ENCODE data around the gene CRACDL. TPM values are rescaled to one million over a fixed set of nuclear protein-coding genes. Genes with fewer than 3 reads are reported as not detected.

Gene CRACDL
- total RNA-seq, 1 donor from 2014 or later = 0.55 TPM

DNA sequence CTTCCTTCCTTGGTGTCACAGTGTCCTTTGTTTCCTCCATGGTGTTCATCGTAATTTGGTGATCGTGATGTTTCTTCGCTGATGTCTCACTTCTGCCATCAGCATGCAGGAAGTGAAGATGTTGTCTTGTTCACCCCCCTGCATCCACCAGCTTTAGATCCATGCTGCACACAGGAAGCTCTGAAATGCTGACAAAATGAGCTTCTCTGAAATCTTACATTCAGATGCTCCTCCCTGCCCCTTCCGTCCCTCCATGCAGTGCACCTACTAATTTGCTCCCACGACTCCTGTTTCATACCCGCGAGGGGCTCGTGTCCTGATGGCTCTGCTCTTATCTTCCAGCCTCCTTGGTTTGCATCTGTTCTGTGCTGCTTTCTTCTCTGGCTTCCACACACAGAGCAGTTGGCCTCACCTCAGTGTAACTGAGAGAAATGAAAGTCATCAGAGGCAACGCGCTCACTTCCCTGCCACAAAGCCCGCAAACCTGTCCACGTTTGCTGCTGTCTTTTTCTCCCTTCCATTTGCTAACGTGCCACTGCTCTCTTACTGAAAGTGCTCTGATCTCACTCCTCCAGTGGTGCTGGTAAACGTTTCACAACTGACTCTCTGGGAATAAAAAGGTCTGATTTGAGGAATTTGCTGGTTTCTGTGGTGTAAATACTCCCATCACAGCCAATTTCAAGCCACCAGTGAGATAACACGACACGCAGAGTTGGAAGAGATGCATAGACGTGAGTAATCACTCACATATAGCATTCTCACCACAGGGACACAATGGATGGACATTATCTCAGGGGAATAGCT lies 164.1 kb downstream of the CRACDL start:
- DNase-seq (ENCODE audit: low spot score) = peak; percentile 69
- no peaks in the 10 kb centered on the region for H3K9me3 Mint-ChIP-seq
- H3K36me3 Mint-ChIP-seq (ENCODE audit: low read depth) = no peaks in the 10 kb centered on the region
- peak overlapping the region; percentile 97 for H3K27ac Mint-ChIP-seq
- H3K27me3 Mint-ChIP-seq (ENCODE audit: low read depth) = no peaks in the 10 kb centered on the region
- intact Hi-C loops (cut with micrococcal nuclease) = loop anchor here (1.0 to 5.0 kb wide), 5 partner anchors 13 to 113 kb away; no protein-coding TSS in a partner anchor
- peaks cover 63% of the 10 kb centered on the region for H3K4me1 Mint-ChIP-seq (ENCODE audit: low read depth)
- peak overlapping the region; percentile 91 for H3K4me3 Mint-ChIP-seq (ENCODE audit: low read depth)

DNA sequence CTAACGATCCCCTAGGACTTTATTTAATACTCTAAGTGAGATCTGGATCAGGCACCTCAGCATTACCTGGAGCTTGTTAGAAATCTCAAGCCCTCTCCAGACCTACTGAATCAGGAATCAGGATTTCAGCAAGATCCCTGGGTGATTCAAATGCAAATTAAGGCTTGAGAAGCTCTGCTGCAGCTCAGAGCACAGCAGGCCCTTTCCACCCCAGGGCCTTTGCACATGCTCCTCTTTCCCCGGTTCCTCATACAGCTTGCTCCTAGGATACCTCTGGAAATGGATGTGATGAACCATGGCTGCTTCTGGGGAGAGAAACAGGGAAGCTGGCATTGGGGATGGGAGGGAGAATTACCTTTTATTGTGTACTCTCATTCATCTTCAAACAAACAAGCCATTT lies 164.8 kb downstream of the CRACDL start:
- Mint-ChIP-seq H3K4me3 (ENCODE audit: low read depth) (peak overlapping the region; percentile 91), H3K4me1 (ENCODE audit: low read depth) (peaks cover 69% of the 10 kb centered on the region), H3K9me3 (no peaks in the 10 kb centered on the region), H3K27ac (peak overlapping the region; percentile 97), H3K36me3 (ENCODE audit: low read depth) (no peaks in the 10 kb centered on the region), H3K27me3 (ENCODE audit: low read depth) (no peaks in the 10 kb centered on the region)
- no peak for DNase-seq (ENCODE audit: low spot score)
- intact Hi-C loops (cut with micrococcal nuclease) = loop anchor here (2.0 to 5.0 kb wide), 3 partner anchors 51 to 112 kb away; no protein-coding TSS in a partner anchor

DNA sequence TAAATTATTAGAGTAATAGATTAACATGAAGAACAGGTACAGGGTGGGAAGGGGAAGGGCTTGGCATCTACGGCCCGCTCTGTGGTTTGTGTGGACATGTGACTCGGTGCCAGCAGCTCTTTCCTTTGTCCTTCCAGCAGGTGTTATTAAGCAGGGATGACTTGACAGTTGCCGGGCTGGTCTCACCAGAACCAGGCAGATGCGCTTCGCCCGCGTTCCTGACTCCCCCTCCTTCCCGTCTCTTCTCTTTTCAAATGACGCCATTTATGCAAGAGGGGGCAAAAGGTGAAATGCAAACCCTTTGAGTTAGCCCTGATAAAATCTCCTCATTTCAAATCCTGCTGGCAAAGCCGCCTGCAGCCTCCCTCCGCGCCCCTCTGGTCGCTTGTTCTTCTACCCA lies 166.2 kb downstream of the CRACDL start:
- peaks cover 76% of the 10 kb centered on the region for H3K4me1 Mint-ChIP-seq (ENCODE audit: low read depth)
- H3K27me3 Mint-ChIP-seq (ENCODE audit: low read depth) = no peaks in the 10 kb centered on the region
- intact Hi-C loops (cut with micrococcal nuclease) = loop anchor here (2.0 to 10.0 kb wide), 6 partner anchors 53 to 385 kb away; partner anchors contain the start of genes LIPT1 and TSGA10
- H3K4me3 Mint-ChIP-seq (ENCODE audit: low read depth) = peak overlapping the region; percentile 91
- H3K27ac Mint-ChIP-seq = peak overlapping the region; percentile 80
- no peak for DNase-seq (ENCODE audit: low spot score)
- H3K9me3 Mint-ChIP-seq = no peaks in the 10 kb centered on the region
- no peaks in the 10 kb centered on the region for H3K36me3 Mint-ChIP-seq (ENCODE audit: low read depth)

DNA sequence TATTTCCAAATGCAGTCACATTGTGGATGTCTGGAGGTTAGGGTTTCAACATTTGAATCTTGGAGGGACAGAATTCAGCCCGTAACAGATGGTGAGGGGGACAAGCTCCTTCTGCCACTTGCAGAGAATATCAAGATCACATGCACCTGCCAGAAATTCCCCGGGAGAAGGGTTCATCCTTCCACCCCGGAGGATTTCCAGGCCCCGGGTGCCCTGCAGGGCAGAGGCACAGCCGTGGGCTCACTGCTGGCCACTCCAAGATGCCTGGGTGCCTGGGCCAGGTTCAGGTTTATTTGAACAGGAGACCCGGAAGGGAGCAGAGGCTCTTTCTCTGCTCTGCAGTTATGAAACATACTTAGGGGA lies 166.9 kb downstream of the CRACDL start:
- Mint-ChIP-seq H3K4me1 (ENCODE audit: low read depth) (peaks cover 75% of the 10 kb centered on the region), H3K9me3 (no peaks in the 10 kb centered on the region), H3K27ac (peak overlapping the region; percentile 67), H3K4me3 (ENCODE audit: low read depth) (peak overlapping the region; percentile 33), H3K27me3 (ENCODE audit: low read depth) (no peaks in the 10 kb centered on the region), H3K36me3 (ENCODE audit: low read depth) (no peaks in the 10 kb centered on the region)
- DNase-seq (ENCODE audit: low spot score) = no peak
- intact Hi-C loops (cut with micrococcal nuclease) = loop anchor here (5.0 to 10.0 kb wide), 3 partner anchors 63 to 386 kb away; partner anchors contain the start of genes LIPT1 and TSGA10

DNA sequence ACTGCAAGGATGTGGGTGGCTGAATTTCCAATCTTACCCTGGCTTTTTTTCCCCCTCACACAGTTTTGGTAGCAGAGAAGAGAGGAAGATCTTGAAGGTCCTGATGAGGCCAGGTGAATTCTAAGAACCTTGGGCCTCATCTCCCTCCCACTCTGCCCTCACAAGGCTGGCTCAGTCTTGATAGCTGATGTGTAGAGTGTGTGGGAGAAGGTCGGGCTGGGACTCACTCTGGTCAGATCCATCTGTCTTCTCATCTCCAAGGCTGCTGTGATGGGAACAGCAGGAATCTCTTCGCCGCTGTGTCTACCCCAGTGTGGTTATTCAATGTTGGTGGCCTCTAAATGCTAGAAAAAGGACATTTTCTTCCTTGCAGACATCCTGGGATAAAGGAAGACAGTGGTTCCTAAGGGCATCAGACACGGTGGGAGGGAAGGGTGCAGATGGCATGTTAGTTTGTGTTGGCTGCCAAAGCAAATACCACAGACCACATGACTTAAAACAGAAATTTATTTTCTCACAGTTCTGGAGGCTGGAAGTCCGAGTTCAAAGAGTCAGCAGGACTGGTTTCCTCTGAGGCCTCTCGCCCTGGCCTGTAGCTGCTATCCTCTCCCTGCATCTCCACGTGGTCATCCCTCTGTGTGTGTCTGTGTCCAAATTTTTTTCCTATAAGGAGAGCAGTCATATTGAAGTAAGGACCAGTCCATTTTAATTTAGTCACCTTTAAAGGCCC lies 167.5 kb downstream of the CRACDL start:
- Mint-ChIP-seq H3K27ac (peak overlapping the region; percentile 67), H3K27me3 (ENCODE audit: low read depth) (no peaks in the 10 kb centered on the region), H3K4me3 (ENCODE audit: low read depth) (peak overlapping the region; percentile 33), H3K36me3 (ENCODE audit: low read depth) (no peaks in the 10 kb centered on the region), H3K9me3 (no peaks in the 10 kb centered on the region), H3K4me1 (ENCODE audit: low read depth) (peaks cover 72% of the 10 kb centered on the region)
- DNase-seq (ENCODE audit: low spot score) = no peak
- intact Hi-C loops (cut with micrococcal nuclease) = loop anchor here (5.0 to 10.0 kb wide), 3 partner anchors 64 to 386 kb away; partner anchors contain the start of genes LIPT1 and TSGA10

DNA sequence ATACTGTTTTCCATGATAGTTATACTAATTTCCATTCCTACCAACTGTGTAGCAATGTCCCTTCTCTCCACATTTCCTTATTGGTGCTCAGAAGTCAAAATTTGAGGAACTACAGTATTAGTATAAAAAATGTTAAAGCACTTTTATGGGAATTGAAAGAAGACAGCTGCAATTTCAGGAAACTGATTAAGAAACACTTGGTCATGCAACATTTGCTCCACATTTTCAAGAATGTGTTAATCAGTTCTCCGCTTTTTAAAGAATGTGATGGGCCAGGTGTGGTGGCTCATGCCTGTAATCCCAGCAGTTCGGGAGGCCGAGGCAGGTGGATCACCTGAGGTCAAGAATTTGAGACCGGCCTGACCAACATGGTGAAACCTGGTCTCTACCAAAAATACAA lies 171.5 kb downstream of the CRACDL start:
- Mint-ChIP-seq H3K4me3 (ENCODE audit: low read depth) (no peak overlapping the region), H3K36me3 (ENCODE audit: low read depth) (no peaks in the 10 kb centered on the region), H3K27ac (no peak overlapping the region), H3K27me3 (ENCODE audit: low read depth) (no peaks in the 10 kb centered on the region), H3K4me1 (ENCODE audit: low read depth) (peaks cover 66% of the 10 kb centered on the region), H3K9me3 (no peaks in the 10 kb centered on the region)
- intact Hi-C loops (cut with micrococcal nuclease) = loop anchor here (10.0 kb wide), 1 partner anchor 390 kb away; the partner anchor contains the start of genes LIPT1 and TSGA10
- no peak for DNase-seq (ENCODE audit: low spot score)

DNA sequence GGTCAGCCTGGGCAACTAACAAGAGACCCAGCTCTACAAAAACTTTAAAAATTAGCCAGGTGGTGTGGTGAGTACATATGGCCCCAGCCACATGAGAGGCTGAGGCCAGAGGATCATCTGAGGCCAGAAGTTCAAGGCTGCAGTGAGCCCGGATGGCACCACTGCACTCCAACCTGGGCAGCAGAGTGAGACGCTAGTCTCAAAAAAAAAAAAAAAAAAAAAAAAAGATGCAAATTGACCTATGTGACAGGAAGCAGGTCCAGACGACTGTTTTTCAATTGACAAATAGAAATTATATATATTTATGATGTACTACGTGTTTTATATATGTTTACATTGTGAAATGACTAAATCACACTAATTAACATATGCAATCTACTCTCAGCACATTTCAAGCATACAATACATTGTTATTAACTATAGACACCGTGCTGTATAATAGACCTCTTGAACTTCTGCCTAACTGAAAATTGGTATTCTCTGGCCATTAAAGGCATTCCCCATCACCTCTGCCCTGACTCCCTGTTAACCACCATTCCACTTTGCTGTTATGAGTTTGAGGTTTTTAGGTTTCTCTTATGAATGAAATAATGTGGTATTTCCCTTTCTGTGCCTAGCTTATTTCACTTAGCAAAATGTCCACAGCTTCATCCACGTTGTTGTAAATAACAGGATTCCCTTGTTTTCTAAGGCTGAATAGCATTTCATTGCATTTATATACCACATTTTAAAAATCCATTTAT lies 172.6 kb downstream of the CRACDL start:
- no peak overlapping the region for H3K27ac Mint-ChIP-seq
- no peaks in the 10 kb centered on the region for H3K27me3 Mint-ChIP-seq (ENCODE audit: low read depth)
- no peak for DNase-seq (ENCODE audit: low spot score)
- H3K36me3 Mint-ChIP-seq (ENCODE audit: low read depth) = no peaks in the 10 kb centered on the region
- H3K9me3 Mint-ChIP-seq = no peaks in the 10 kb centered on the region
- intact Hi-C loops (cut with micrococcal nuclease) = loop anchor here (10.0 kb wide), 1 partner anchor 391 kb away; the partner anchor contains the start of genes LIPT1 and TSGA10
- H3K4me1 Mint-ChIP-seq (ENCODE audit: low read depth) = peaks cover 62% of the 10 kb centered on the region
- H3K4me3 Mint-ChIP-seq (ENCODE audit: low read depth) = no peak overlapping the region

DNA sequence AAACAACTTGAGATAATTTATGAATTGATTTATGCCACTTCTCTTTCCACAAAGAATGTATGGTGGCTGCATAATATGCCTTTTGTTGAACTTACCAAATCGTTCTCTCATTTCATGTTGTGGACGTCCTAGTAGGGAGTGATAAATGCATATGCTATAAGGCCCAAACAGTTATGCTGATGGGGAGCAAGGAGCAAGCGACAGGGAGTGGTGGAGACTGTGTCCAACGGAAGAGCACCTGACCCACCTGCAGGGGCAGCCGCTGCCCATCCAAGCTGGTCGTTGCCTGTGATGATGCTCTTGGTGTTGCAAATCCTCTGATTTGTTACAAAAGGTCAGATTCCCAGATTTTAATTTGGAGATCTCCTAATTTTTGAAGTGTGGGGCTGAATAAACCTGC lies 174.1 kb downstream of the CRACDL start:
- Mint-ChIP-seq H3K4me3 (ENCODE audit: low read depth) (no peak overlapping the region), H3K4me1 (ENCODE audit: low read depth) (peaks cover 61% of the 10 kb centered on the region), H3K36me3 (ENCODE audit: low read depth) (peaks cover 3% of the 10 kb centered on the region), H3K27me3 (ENCODE audit: low read depth) (no peaks in the 10 kb centered on the region), H3K9me3 (no peaks in the 10 kb centered on the region), H3K27ac (no peak overlapping the region)
- intact Hi-C loops (cut with micrococcal nuclease) = loop anchor here (1.0 to 10.0 kb wide), 2 partner anchors 26 to 393 kb away; partner anchors contain the start of genes LIPT1 and TSGA10
- DNase-seq (ENCODE audit: low spot score) = no peak

DNA sequence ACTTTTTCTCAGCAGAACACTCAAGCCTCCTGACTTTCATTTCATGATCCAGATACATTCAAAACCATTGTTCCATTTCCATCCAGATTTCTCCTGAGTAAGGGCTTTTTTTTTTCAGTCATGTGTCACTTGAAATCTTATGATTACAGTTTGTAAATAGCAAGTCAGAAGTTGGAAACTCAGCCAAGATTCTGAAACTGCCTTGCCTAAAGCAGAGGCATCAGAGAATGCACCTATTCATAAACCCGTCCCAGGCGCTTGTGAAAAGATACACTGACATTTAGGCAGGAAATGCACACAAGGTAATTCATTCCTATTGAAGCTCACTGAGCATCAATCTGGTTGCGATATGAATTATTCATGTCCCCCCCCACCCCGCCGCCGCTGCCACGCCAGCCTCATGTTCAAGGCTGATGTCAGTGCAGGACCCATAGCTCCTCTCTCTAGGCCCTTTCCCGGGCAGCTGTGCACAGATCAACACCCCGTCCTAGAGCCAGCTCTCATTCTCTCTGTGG lies 174.7 kb downstream of the CRACDL start:
- peaks cover 3% of the 10 kb centered on the region for H3K36me3 Mint-ChIP-seq (ENCODE audit: low read depth)
- intact Hi-C loops (cut with micrococcal nuclease) = loop anchor here (1.0 to 10.0 kb wide), 2 partner anchors 25 to 393 kb away; partner anchors contain the start of genes LIPT1 and TSGA10
- peak; percentile 33 for DNase-seq (ENCODE audit: low spot score)
- H3K9me3 Mint-ChIP-seq = no peaks in the 10 kb centered on the region
- H3K27me3 Mint-ChIP-seq (ENCODE audit: low read depth) = no peaks in the 10 kb centered on the region
- peak overlapping the region; percentile 58 for H3K27ac Mint-ChIP-seq
- peaks cover 55% of the 10 kb centered on the region for H3K4me1 Mint-ChIP-seq (ENCODE audit: low read depth)
- H3K4me3 Mint-ChIP-seq (ENCODE audit: low read depth) = peak overlapping the region; percentile 43

DNA sequence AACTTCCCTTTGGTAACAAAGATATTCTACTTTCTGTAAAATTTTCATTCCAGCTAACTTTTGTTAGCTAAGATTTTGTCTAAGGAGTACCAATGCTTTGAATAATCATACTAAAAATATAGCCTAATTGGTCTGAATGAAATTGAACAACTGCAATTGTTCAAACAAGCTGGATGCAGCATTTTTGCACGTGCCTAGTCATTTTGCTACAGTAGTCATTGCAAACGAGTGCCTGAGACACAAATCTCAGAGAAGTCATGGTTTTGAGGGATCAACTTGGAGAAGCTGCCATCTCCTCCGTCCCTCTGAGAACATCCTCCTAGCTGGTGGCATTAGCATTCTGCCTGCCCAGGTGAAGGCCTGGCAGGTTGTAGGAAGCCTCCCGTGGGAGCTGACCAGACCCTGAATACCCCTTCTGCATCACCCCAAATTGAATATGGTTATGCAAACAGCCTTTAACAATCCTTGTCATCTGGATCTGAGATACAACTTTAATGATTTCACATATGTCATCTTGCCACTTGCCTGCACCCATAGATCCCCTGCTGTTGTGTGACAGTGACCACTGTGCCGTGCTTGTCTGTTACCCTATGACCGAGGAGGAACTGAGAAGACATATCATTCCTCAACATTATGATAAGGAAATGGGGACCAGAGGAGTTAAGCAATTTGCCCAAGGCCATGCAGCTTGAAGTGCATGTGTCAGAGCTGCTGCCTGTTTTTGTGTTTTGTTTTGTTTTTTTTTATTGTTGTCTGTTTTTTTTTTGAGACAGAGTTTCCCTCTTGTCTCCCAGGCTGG lies 176.0 kb downstream of the CRACDL start:
- Mint-ChIP-seq H3K9me3 (no peaks in the 10 kb centered on the region), H3K4me3 (ENCODE audit: low read depth) (no peak overlapping the region), H3K27me3 (ENCODE audit: low read depth) (no peaks in the 10 kb centered on the region), H3K4me1 (ENCODE audit: low read depth) (peaks cover 48% of the 10 kb centered on the region), H3K36me3 (ENCODE audit: low read depth) (peaks cover 3% of the 10 kb centered on the region), H3K27ac (peak overlapping the region; percentile 54)
- no peak for DNase-seq (ENCODE audit: low spot score)
- intact Hi-C loops (cut with micrococcal nuclease) = loop anchor here (2.0 to 10.0 kb wide), 2 partner anchors 13 to 395 kb away; partner anchors contain the start of genes LIPT1 and TSGA10

DNA sequence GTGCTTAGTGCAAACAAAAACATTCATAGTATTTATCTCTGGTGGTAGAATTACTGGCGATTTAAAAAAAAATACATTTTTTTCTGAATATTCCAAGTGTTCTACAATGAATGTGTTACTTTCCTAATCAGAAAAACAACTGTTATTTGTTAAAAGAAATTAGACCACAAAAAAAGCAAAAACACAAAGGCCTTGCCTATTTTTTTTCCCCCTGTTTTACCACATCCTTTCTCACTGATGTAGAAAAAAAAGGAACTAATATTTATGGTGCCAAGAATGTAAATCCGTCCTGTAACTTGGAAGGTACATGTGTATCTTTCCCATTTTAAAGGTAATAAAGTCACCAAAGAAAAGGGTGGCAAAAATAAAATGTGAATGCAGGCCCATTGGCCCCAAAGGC lies 176.7 kb downstream of the CRACDL start:
- Mint-ChIP-seq H3K27me3 (ENCODE audit: low read depth) (no peaks in the 10 kb centered on the region), H3K4me3 (ENCODE audit: low read depth) (no peak overlapping the region), H3K36me3 (ENCODE audit: low read depth) (peaks cover 3% of the 10 kb centered on the region), H3K27ac (peak overlapping the region; percentile 18), H3K9me3 (no peaks in the 10 kb centered on the region), H3K4me1 (ENCODE audit: low read depth) (peaks cover 48% of the 10 kb centered on the region)
- DNase-seq (ENCODE audit: low spot score) = no peak
- intact Hi-C loops (cut with micrococcal nuclease) = loop anchor here (2.0 kb wide), 1 partner anchor 13 kb away; no protein-coding TSS in a partner anchor

All from activated T-helper 2 cell treated with anti-CD3 and anti-CD28 coated beads, Interferon-gamma antibody, Interleukin-2, Interleukin-4, amounts not matched to agents 10 μg/mL and 5 μg/mL and 100 μg/mL, durations not matched to agents 14 hours and 24 hours and 36 hours (primary cell).